Neural progenitor cell (in vitro differentiated cells): ENCODE results near the gene TMBIM4. TPM values are rescaled to one million over a fixed set of nuclear protein-coding genes. Genes with fewer than 3 reads are reported as not detected.
"Not testable (repeated sequence)": the region's sequence is repeated elsewhere in the genome, so short reads cannot be mapped to it uniquely, and the experiment has no call there.

ENCODE experiments used
- DNase-seq: peaks from one replicate; pipeline ENCODE4 v3.0.0-alpha.2; 2016; ENCODE audit warnings: low spot score
- H2AFZ ChIP-seq: fragments of 200-600 bp; sonication (generic); replicated peaks from 2 replicates; pipeline ENCODE4 v1.6.1; 2016; ENCODE audit warnings: antibody characterized with exemption
- H3F3A ChIP-seq: fragments of 200-600 bp; sonication (generic); 2 replicates; pipeline ENCODE4 v1.6.1; 2016; ENCODE audit warnings: antibody characterized with exemption, low read depth
- H3K27ac ChIP-seq: fragments of 200-600 bp; sonication (generic); 2 replicates; pipeline ENCODE4 v1.5.1; 2016; ENCODE audit warnings: mild to moderate bottlenecking
- H3K27me3 ChIP-seq: fragments of 200-600 bp; sonication (generic); 2 replicates; pipeline ENCODE4 v1.6.1; 2016; ENCODE audit warnings: mild to moderate bottlenecking, moderate library complexity
- H3K36me3 ChIP-seq: fragments of 200-600 bp; sonication (generic); 2 replicates; pipeline ENCODE4 v1.5.1; 2016
- H3K4me1 ChIP-seq: fragments of 200-600 bp; sonication (generic); 2 replicates; pipeline ENCODE4 v1.6.1; 2016; ENCODE audit warnings: mixed run types
- H3K4me2 ChIP-seq: fragments of 200-600 bp; sonication (generic); 2 replicates; pipeline ENCODE4 v1.6.1; 2016
- H3K4me3 ChIP-seq: fragments of 200-600 bp; sonication (generic); 2 replicates; pipeline ENCODE4 v1.5.1; 2016
- H3K79me2 ChIP-seq: fragments of 200-600 bp; sonication (generic); 2 replicates; pipeline ENCODE4 v1.6.1; 2016; ENCODE audit warnings: low read depth
- H3K9ac ChIP-seq: fragments of 200-600 bp; sonication (generic); 2 replicates; pipeline ENCODE4 v1.6.1; 2016
- H3K9me3 ChIP-seq: fragments of 200-600 bp; sonication (generic); 2 replicates; pipeline ENCODE4 v1.5.1; 2016; ENCODE audit warnings: low read depth
- H4K20me1 ChIP-seq: fragments of 200-600 bp; sonication (generic); 2 replicates; pipeline ENCODE4 v1.6.1; 2016; ENCODE audit warnings: low read depth
- H3K27ac Mint-ChIP-seq: 3 replicates; pipeline ENCODE4 v1.8.0; 2021; ENCODE audit warnings: mixed read lengths
- H3K27me3 Mint-ChIP-seq: 2 replicates; pipeline ENCODE4 v1.8.0; 2022; ENCODE audit warnings: low read depth, mild to moderate bottlenecking, inconsistent platforms, moderate library complexity, mixed read lengths; ENCODE audit not compliant: insufficient read depth
- H3K36me3 Mint-ChIP-seq: 3 replicates; pipeline ENCODE4 v1.8.0; 2021; ENCODE audit warnings: mixed read lengths
- H3K4me1 Mint-ChIP-seq: 3 replicates; pipeline ENCODE4 v1.8.0; 2021; ENCODE audit warnings: mixed read lengths
- H3K4me3 Mint-ChIP-seq: 3 replicates; pipeline ENCODE4 v1.8.0; 2021; ENCODE audit warnings: mild to moderate bottlenecking, moderate library complexity, mixed read lengths
- H3K9me3 Mint-ChIP-seq: 3 replicates; pipeline ENCODE4 v1.8.0; 2020; ENCODE audit warnings: mixed read lengths
- CTCF ChIP-seq: fragments of 200-600 bp; sonication (generic); IDR thresholded peaks from 2 replicates; pipeline ENCODE4 v1.5.1; 2017; ENCODE audit warnings: antibody characterized with exemption, mild to moderate bottlenecking
- EZH2 ChIP-seq: fragments of 200-600 bp; sonication (generic); IDR thresholded peaks from 2 replicates; pipeline ENCODE4 v1.6.1; 2017; ENCODE audit warnings: antibody characterized with exemption, mild to moderate bottlenecking, moderate library complexity
- EZH2phosphoT487 ChIP-seq: fragments of 200-600 bp; sonication (generic); IDR thresholded peaks from 2 replicates; pipeline ENCODE4 v1.6.1; 2017; ENCODE audit warnings: antibody characterized with exemption
- total RNA-seq: library from RNA; depleted of rRNA; stranded (reverse); fragments of >200 nt; gene quantifications from 2 replicates; pipeline ENCODE4 v1.2.3, GENCODE V29; 2015; ENCODE audit warnings: low replicate concordance

TMBIM4 gene
- total RNA-seq, 1 donor from 2014 or later, result 63.7 TPM

GRCh38 chr12:66187036-66187435 lies 17.2 kb upstream of the TMBIM4 start:
- no peak overlapping the region for H3K27ac ChIP-seq
- no peaks in the 10 kb centered on the region for H3K4me1 ChIP-seq
- H3K36me3 Mint-ChIP-seq, result no peaks in the 10 kb centered on the region
- no peaks in the 10 kb centered on the region for H3K9me3 ChIP-seq
- H3K4me3 ChIP-seq, result no peak overlapping the region
- no peak overlapping the region for H3K4me3 Mint-ChIP-seq
- H2AFZ ChIP-seq, result no peak overlapping the region
- no peaks in the 10 kb centered on the region for H3K36me3 ChIP-seq
- no peak overlapping the region for H3K9ac ChIP-seq
- H3K9me3 Mint-ChIP-seq, result peaks cover 10% of the 10 kb centered on the region
- no peak overlapping the region for H3K27ac Mint-ChIP-seq
- no peak for DNase-seq
- no peak overlapping the region for H3K4me2 ChIP-seq
- peaks cover 60% of the 10 kb centered on the region for H3K27me3 ChIP-seq
- H3K27me3 Mint-ChIP-seq, result peaks cover 40% of the 10 kb centered on the region
- H4K20me1 ChIP-seq, result no peaks in the 10 kb centered on the region
- H3K4me1 Mint-ChIP-seq, result no peaks in the 10 kb centered on the region
- no peaks in the 10 kb centered on the region for H3K79me2 ChIP-seq
- TF ChIP-seq EZH2phosphoT487 (no peak), CTCF (no peak), EZH2 (no peak)
- H3F3A ChIP-seq, result no peaks in the 10 kb centered on the region

- H3K9me3 ChIP-seq, H3K27ac ChIP-seq, H3K4me1 ChIP-seq, H3K79me2 ChIP-seq, H3F3A ChIP-seq, H3K9me3 Mint-ChIP-seq, H3K27ac Mint-ChIP-seq, H3K36me3 ChIP-seq, H3K36me3 Mint-ChIP-seq, H2AFZ ChIP-seq, H3K4me1 Mint-ChIP-seq, H3K4me3 ChIP-seq, H3K9ac ChIP-seq, DNase-seq, H3K4me2 ChIP-seq, H4K20me1 ChIP-seq: not testable (repeated sequence)
- H3K27me3 ChIP-seq, result peaks cover 40% of the 10 kb centered on the region
- peaks cover 25% of the 10 kb centered on the region for H3K27me3 Mint-ChIP-seq
- peak overlapping the region; percentile 8 for H3K4me3 Mint-ChIP-seq
Measured at GRCh38 chr12:66184822-66185221, 15.0 kb upstream of the TMBIM4 start.

- H3K9me3 Mint-ChIP-seq, result peaks cover 6% of the 10 kb centered on the region
- H3K9me3 ChIP-seq, result no peaks in the 10 kb centered on the region
- H4K20me1 ChIP-seq, result no peaks in the 10 kb centered on the region
- H3K27me3 Mint-ChIP-seq, result peaks cover 13% of the 10 kb centered on the region
- DNase-seq, result no peak
- no peaks in the 10 kb centered on the region for H3K4me1 ChIP-seq
- H3K36me3 ChIP-seq, result no peaks in the 10 kb centered on the region
- TF ChIP-seq EZH2phosphoT487 (no peak), CTCF (no peak), EZH2 (no peak)
- no peaks in the 10 kb centered on the region for H3K79me2 ChIP-seq
- H3K27ac Mint-ChIP-seq, result no peak overlapping the region
- no peak overlapping the region for H3K27ac ChIP-seq
- no peak overlapping the region for H2AFZ ChIP-seq
- no peak overlapping the region for H3K9ac ChIP-seq
- no peak overlapping the region for H3K4me3 ChIP-seq
- peaks cover 21% of the 10 kb centered on the region for H3K27me3 ChIP-seq
- no peak overlapping the region for H3K4me3 Mint-ChIP-seq
- H3F3A ChIP-seq, result no peaks in the 10 kb centered on the region
- H3K36me3 Mint-ChIP-seq, result no peaks in the 10 kb centered on the region
- H3K4me2 ChIP-seq, result no peak overlapping the region
- no peaks in the 10 kb centered on the region for H3K4me1 Mint-ChIP-seq
Measured at GRCh38 chr12:66182956-66183355, 13.2 kb upstream of the TMBIM4 start.

- peaks cover 2% of the 10 kb centered on the region for H3K27me3 Mint-ChIP-seq
- peaks cover 6% of the 10 kb centered on the region for H3K27me3 ChIP-seq
- no peak for DNase-seq
- peaks cover 5% of the 10 kb centered on the region for H3K9me3 Mint-ChIP-seq
- no peak overlapping the region for H3K27ac ChIP-seq
- no peaks in the 10 kb centered on the region for H4K20me1 ChIP-seq
- H3K4me2 ChIP-seq, result no peak overlapping the region
- H3K9me3 ChIP-seq, result no peaks in the 10 kb centered on the region
- H2AFZ ChIP-seq, result no peak overlapping the region
- H3K9ac ChIP-seq, result no peak overlapping the region
- H3K36me3 ChIP-seq, result no peaks in the 10 kb centered on the region
- no peaks in the 10 kb centered on the region for H3K4me1 ChIP-seq
- no peaks in the 10 kb centered on the region for H3F3A ChIP-seq
- no peak overlapping the region for H3K4me3 ChIP-seq
- TF ChIP-seq EZH2 (no peak), CTCF (no peak), EZH2phosphoT487 (no peak)
- H3K4me1 Mint-ChIP-seq, result no peaks in the 10 kb centered on the region
- H3K79me2 ChIP-seq, result no peaks in the 10 kb centered on the region
- H3K27ac Mint-ChIP-seq, result no peak overlapping the region
- no peaks in the 10 kb centered on the region for H3K36me3 Mint-ChIP-seq
- H3K4me3 Mint-ChIP-seq, result no peak overlapping the region
Measured at GRCh38 chr12:66176105-66176900, 6.5 kb upstream of the TMBIM4 start.

- H3K9me3 Mint-ChIP-seq, H3K4me1 ChIP-seq, H3K27me3 Mint-ChIP-seq, H3K4me1 Mint-ChIP-seq, H3K4me3 Mint-ChIP-seq, H3K36me3 Mint-ChIP-seq, H3K9ac ChIP-seq, H3F3A ChIP-seq, H4K20me1 ChIP-seq, H3K27ac ChIP-seq, H3K27me3 ChIP-seq, H3K4me2 ChIP-seq, H3K36me3 ChIP-seq, DNase-seq, H3K27ac Mint-ChIP-seq, H3K4me3 ChIP-seq, H2AFZ ChIP-seq, H3K9me3 ChIP-seq, H3K79me2 ChIP-seq: not testable (repeated sequence)
Measured at GRCh38 chr12:66174391-66175325, 4.9 kb upstream of the TMBIM4 start.
